Right ventricle myocardium superior (tissue), 1 donor: Measurements from ENCODE around the gene VTN. TPM values are rescaled to one million over a fixed set of nuclear protein-coding genes. Genes with fewer than 3 reads are reported as not detected.

Experiments
- ATAC-seq: fragments of 200-7000 bp; cut with Tn5 transposase; one replicate; pipeline ENCODE4 v1.9.1; 2020; ENCODE audit warnings: mild to moderate bottlenecking; ENCODE audit not compliant: poor library complexity
- DNase-seq: peaks from one replicate; pipeline ENCODE4 v3.0.0-alpha.2; 2020
- intact Hi-C: fragments of 100-400 bp; cut with DNase I; formaldehyde crosslinking; loops from one replicate; pipeline ENCODE4 v1.11.2; 2022
- total RNA-seq: library from RNA; stranded (reverse); fragmentation: NEBNext Ultra II Directional; extraction: Animal tissue kit (Norgen Biotek cat#: 25700); gene quantifications from one replicate; pipeline ENCODE4 v1.2.1, GENCODE V29; 2021
- donor health status: DM: no; HTN: yes; CAD: no; lungs with severe emphysema.

The VTN gene
- total RNA-seq, 1 donor from 2014 or later = 30.2 TPM

- no peak for DNase-seq
- ATAC-seq = no peak
- intact Hi-C loops = no loop called here
These were observed 36.9 kb downstream of the VTN start for GRCh38 chr17:28333083-28333746.

- no peak for ATAC-seq
- no peak for DNase-seq
- intact Hi-C loops = no loop called here
These were observed 38.2 kb downstream of the VTN start for GRCh38 chr17:28331891-28332420.

- intact Hi-C loops = no loop called here
- no peak for ATAC-seq
- no peak for DNase-seq
These were observed 39.4 kb downstream of the VTN start for GRCh38 chr17:28330671-28331070.

- intact Hi-C loops = no loop called here
- ATAC-seq = no peak
- DNase-seq = no peak
These were observed 41.8 kb downstream of the VTN start for GRCh38 chr17:28328325-28328724.

- intact Hi-C loops = no loop called here
- DNase-seq = no peak
- ATAC-seq = no peak
These were observed 42.4 kb downstream of the VTN start for GRCh38 chr17:28327709-28328108.

- intact Hi-C loops = no loop called here
- ATAC-seq = no peak
- DNase-seq = no peak
These were observed 43.0 kb downstream of the VTN start for GRCh38 chr17:28327031-28327607.

GRCh38 chr17:28326114-28326513 is 44.0 kb downstream of the VTN start:
- ATAC-seq = no peak
- intact Hi-C loops = no loop called here
- no peak for DNase-seq

- DNase-seq (no peak), ATAC-seq (no peak)
- intact Hi-C loops = no loop called here
These were observed 44.9 kb downstream of the VTN start for GRCh38 chr17:28325211-28325610.

- DNase-seq (no peak), ATAC-seq (no peak)
- intact Hi-C loops = no loop called here
These were observed 45.3 kb downstream of the VTN start for GRCh38 chr17:28324781-28325180.

GRCh38 chr17:28324267-28324745 is 45.8 kb downstream of the VTN start:
- intact Hi-C loops = no loop called here
- DNase-seq = no peak
- ATAC-seq = no peak

- DNase-seq = no peak
- intact Hi-C loops = no loop called here
- no peak for ATAC-seq
These were observed 49.7 kb downstream of the VTN start for GRCh38 chr17:28320215-28321061.

GRCh38 chr17:28319598-28319935 is 50.5 kb downstream of the VTN start:
- intact Hi-C loops = no loop called here
- ATAC-seq (no peak), DNase-seq (no peak)

- DNase-seq (peak; percentile 98), ATAC-seq (peak; percentile 100)
- intact Hi-C loops = no loop called here
These were observed 51.1 kb downstream of the VTN start, which contains the start of gene TMEM97 for GRCh38 chr17:28318759-28319597. TSS of gene TMEM97 (plus strand) at chr17:28319200. CDS start at chr17:28319240, 40 bp downstream.

- DNase-seq (no peak), ATAC-seq (peak; percentile 6)
- intact Hi-C loops = no loop called here
These were observed 51.9 kb downstream of the VTN start for GRCh38 chr17:28317966-28318758.
